ENCODE measurements around the gene ZNHIT2. TPM values are rescaled to one million over a fixed set of nuclear protein-coding genes. Genes with fewer than 3 reads are reported as not detected.
A peak's percentile ranks its signal among the peaks of the same experiment; 100 is the strongest.

The ZNHIT2 gene
- total and polyA plus RNA-seq, 10 of the 15 experiments (the other 5 are each of a cell fraction or from before 2014, with no cell fraction given): 0.24 to 20.4 (median 15.5) TPM; not detected in 1

DNA sequence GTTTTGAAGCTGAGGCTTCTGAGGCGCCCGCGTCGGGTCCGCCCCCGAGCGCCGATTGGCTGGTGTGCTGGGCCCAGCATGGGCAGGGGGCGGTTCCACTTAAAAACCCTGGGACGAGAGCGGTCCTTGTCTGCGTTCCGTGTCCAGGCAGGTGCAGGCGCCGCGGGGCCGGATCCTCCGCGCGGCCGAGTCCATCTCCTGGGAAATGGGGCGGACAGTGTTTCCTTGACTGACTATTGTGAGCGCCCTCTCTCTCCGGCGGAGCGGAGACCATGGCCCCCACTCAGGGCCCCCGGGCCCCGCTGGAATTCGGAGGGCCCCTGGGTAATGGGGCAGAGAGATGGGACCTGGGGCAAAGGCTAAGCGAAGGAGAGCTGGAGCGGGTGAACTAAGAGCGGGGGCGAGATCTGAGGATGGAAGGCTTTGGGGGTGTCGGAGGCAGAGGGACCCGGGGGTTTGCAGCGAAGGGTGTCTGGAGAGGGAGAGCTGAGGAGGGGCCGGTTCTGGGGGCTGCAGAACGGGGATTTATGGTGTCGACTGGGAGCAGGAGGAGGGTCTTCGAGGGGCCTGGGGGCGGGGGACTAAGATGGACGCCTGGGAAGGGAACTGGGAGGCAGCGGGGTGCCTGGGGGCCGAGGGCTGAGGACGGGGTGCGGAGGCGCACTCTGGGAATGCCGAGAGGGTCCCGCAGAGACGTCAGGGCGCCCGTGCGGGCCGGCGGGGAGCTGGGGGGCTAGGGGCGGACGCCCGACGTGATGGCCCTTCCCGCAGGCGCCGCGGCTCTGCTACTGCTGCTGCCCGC, 5.6 kb downstream of the ZNHIT2 start, which contains the start of gene TM7SF2 (continued):
- TF ChIP-seq HDAC6 (IDR thresholded peaks at IDR 0.05; ENCODE audit: unreplicated experiment) (peak; percentile 74), TAF1 (IDR thresholded peaks at IDR 0.05; ENCODE audit: borderline replicate concordance, low read depth, low read length) (0 out of 2 replicates have a peak, but pooled peaks have one; percentile 24), NFYB (IDR thresholded peaks at IDR 0.05; ENCODE audit: insufficient read depth, low read depth, low read length) (peak; percentile 95), SUZ12 (IDR thresholded peaks at IDR 0.05; ENCODE audit: unreplicated experiment) (no peak), EED (IDR thresholded peaks at IDR 0.05; ENCODE audit: low read depth) (0 out of 2 replicates have a peak, but pooled peaks have one; percentile 26), IKZF1 (conservative IDR thresholded peaks at IDR 0.05) (peak; percentile 54; the same call in 1 of the 2 replicates), SMAD5 (IDR thresholded peaks at IDR 0.05; ENCODE audit: low read depth) (peak; percentile 46; the same call in 1 of the 2 replicates), EGR1 (IDR thresholded peaks at IDR 0.05; ENCODE audit: borderline replicate concordance in 1 of 2, low read depth in 2 of 2, low read length in 2 of 2) (peak in 1 of 2 experiments; percentile 47; a peak in 1 of 3 replicates), PAX8 (IDR thresholded peaks at IDR 0.05) (no peak), HCFC1 (IDR thresholded peaks at IDR 0.05; ENCODE audit: low read length) (no peak)
- TF ChIP-seq, protein P1, sequence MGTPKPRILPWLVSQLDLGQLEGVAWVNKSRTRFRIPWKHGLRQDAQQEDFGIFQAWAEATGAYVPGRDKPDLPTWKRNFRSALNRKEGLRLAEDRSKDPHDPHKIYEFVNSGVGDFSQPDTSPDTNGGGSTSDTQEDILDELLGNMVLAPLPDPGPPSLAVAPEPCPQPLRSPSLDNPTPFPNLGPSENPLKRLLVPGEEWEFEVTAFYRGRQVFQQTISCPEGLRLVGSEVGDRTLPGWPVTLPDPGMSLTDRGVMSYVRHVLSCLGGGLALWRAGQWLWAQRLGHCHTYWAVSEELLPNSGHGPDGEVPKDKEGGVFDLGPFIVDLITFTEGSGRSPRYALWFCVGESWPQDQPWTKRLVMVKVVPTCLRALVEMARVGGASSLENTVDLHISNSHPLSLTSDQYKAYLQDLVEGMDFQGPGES (IDR thresholded peaks at IDR 0.05): peak; percentile 41; the same call in 1 of the 2 replicates
- TF ChIP-seq, protein P2, sequence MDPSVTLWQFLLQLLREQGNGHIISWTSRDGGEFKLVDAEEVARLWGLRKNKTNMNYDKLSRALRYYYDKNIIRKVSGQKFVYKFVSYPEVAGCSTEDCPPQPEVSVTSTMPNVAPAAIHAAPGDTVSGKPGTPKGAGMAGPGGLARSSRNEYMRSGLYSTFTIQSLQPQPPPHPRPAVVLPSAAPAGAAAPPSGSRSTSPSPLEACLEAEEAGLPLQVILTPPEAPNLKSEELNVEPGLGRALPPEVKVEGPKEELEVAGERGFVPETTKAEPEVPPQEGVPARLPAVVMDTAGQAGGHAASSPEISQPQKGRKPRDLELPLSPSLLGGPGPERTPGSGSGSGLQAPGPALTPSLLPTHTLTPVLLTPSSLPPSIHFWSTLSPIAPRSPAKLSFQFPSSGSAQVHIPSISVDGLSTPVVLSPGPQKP (IDR thresholded peaks at IDR 0.05; ENCODE audit: low read depth, low read length): no peak
- TF ChIP-seq, protein P3, sequence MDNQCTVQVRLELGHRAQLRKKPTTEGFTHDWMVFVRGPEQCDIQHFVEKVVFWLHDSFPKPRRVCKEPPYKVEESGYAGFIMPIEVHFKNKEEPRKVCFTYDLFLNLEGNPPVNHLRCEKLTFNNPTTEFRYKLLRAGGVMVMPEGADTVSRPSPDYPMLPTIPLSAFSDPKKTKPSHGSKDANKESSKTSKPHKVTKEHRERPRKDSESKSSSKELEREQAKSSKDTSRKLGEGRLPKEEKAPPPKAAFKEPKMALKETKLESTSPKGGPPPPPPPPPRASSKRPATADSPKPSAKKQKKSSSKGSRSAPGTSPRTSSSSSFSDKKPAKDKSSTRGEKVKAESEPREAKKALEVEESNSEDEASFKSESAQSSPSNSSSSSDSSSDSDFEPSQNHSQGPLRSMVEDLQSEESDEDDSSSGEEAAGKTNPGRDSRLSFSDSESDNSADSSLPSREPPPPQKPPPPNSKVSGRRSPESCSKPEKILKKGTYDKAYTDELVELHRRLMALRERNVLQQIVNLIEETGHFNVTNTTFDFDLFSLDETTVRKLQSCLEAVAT (IDR thresholded peaks at IDR 0.05): 0 out of 2 replicates have a peak, but pooled peaks have one; percentile 19
- TF ChIP-seq, protein P4, sequence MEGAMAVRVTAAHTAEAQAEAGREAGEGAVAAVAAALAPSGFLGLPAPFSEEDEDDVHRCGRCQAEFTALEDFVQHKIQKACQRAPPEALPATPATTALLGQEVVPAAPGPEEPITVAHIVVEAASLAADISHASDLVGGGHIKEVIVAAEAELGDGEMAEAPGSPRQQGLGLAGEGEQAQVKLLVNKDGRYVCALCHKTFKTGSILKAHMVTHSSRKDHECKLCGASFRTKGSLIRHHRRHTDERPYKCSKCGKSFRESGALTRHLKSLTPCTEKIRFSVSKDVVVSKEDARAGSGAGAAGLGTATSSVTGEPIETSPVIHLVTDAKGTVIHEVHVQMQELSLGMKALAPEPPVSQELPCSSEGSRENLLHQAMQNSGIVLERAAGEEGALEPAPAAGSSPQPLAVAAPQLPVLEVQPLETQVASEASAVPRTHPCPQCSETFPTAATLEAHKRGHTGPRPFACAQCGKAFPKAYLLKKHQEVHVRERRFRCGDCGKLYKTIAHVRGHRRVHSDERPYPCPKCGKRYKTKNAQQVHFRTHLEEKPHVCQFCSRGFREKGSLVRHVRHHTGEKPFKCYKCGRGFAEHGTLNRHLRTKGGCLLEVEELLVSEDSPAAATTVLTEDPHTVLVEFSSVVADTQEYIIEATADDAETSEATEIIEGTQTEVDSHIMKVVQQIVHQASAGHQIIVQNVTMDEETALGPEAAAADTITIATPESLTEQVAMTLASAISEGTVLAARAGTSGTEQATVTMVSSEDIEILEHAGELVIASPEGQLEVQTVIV (IDR thresholded peaks at IDR 0.05; ENCODE audit: borderline replicate concordance, partially characterized antibody): no peak
- TF ChIP-seq, protein P5, sequence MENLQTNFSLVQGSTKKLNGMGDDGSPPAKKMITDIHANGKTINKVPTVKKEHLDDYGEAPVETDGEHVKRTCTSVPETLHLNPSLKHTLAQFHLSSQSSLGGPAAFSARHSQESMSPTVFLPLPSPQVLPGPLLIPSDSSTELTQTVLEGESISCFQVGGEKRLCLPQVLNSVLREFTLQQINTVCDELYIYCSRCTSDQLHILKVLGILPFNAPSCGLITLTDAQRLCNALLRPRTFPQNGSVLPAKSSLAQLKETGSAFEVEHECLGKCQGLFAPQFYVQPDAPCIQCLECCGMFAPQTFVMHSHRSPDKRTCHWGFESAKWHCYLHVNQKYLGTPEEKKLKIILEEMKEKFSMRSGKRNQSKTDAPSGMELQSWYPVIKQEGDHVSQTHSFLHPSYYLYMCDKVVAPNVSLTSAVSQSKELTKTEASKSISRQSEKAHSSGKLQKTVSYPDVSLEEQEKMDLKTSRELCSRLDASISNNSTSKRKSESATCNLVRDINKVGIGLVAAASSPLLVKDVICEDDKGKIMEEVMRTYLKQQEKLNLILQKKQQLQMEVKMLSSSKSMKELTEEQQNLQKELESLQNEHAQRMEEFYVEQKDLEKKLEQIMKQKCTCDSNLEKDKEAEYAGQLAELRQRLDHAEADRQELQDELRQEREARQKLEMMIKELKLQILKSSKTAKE (IDR thresholded peaks at IDR 0.05; ENCODE audit: low read depth, poor library complexity, severe bottlenecking): no peak

Measured in GM12878 (cell line).